GM19099 (cell line): ENCODE data around the gene BLTP3B.

Source experiments
- POLR2A ChIP-seq: IDR thresholded peaks from 3 replicates; pipeline ENCODE4 v1.6.1; 2011; ENCODE audit warnings: low read depth; ENCODE audit not compliant: insufficient read length; ENCODE audit errors: extremely low read depth

Gene BLTP3B, protein sequence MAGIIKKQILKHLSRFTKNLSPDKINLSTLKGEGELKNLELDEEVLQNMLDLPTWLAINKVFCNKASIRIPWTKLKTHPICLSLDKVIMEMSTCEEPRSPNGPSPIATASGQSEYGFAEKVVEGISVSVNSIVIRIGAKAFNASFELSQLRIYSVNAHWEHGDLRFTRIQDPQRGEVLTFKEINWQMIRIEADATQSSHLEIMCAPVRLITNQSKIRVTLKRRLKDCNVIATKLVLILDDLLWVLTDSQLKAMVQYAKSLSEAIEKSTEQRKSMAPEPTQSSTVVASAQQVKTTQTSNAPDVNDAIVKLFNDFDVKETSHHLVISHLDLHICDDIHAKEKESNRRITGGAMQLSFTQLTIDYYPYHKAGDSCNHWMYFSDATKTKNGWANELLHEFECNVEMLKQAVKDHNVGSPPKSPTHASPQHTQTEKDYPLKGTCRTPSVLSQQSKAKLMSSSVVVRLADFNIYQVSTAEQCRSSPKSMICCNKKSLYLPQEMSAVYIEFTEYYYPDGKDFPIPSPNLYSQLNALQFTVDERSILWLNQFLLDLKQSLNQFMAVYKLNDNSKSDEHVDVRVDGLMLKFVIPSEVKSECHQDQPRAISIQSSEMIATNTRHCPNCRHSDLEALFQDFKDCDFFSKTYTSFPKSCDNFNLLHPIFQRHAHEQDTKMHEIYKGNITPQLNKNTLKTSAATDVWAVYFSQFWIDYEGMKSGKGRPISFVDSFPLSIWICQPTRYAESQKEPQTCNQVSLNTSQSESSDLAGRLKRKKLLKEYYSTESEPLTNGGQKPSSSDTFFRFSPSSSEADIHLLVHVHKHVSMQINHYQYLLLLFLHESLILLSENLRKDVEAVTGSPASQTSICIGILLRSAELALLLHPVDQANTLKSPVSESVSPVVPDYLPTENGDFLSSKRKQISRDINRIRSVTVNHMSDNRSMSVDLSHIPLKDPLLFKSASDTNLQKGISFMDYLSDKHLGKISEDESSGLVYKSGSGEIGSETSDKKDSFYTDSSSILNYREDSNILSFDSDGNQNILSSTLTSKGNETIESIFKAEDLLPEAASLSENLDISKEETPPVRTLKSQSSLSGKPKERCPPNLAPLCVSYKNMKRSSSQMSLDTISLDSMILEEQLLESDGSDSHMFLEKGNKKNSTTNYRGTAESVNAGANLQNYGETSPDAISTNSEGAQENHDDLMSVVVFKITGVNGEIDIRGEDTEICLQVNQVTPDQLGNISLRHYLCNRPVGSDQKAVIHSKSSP (N-terminal part only)

DNA sequence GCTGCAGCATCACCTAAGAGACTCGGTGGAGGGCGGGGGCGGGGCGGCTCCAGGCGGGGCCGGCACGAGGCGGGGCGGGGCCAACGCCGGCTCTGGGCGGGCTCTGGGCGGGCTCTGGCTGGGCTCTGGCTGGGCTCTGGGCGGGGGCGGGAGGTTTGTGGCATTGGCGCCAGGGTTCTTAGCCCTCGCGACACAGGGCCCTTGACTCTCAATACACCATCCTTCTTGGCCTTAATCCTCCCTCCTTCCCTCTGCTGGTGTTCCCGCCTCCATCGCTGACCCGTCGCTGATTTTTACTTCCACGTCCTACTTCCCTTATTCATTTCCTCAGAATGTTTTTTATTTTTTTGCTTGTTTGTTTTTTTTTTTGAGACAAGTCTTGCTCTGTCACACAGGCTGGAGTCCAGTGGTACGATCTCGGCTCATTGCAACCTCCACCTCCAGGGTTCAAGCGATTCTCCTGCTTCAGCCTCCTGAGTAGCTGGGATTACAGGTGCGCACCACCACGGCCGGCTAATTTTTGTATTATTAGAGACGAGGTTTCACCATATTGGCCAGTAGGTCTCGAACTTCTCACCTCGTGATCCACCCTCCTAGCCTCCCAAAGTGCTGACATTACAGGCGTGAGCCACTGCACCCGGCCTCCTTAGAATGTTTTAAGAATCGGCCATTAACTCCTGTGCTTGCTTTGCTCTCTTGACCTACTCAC, at the start of gene BLTP3B:
Gene BLTP3B (minus strand): TSS at position 24 of the 709 bp plus-strand sequence. CDS start 239 bp downstream, outside the sequence.
- TF ChIP-seq POLR2A = peak; percentile 60

DNA sequence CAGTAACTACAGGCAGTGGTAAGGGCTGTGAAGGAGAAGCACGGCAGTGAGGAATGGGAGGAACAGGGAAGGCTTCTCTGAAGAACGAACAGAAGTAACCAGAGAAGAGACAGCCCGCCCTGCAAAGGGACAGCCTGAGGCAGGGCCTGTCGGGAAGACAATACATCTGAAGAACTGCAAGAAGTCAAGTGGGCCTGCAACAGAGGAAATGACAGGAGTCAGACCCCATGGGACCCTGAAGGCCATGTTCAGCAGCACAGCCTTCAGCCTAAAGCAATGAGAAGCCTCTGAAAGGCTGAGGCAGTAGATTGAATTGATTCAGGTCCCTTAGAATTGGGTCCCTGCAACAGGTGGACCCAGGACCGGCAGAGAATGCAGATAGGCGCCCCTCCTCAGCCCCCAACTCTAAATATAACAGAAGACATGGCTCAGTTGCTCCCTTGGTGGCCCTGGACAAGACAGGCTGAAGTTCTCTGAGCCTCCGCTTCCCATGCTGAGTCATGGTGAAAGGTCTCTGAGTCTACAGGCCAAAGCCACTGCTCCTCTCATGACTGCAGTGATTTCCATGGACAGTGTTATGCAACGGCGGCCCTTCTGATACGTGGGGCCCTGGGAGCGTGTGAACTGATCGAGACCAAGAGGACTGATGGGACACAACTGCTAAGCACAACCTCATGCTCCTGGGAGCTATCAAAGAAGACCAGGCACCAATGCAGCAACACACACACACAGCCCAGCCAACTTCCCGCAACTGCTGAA, 47.1 kb upstream of the BLTP3B start:
- TF ChIP-seq POLR2A = no peak

DNA sequence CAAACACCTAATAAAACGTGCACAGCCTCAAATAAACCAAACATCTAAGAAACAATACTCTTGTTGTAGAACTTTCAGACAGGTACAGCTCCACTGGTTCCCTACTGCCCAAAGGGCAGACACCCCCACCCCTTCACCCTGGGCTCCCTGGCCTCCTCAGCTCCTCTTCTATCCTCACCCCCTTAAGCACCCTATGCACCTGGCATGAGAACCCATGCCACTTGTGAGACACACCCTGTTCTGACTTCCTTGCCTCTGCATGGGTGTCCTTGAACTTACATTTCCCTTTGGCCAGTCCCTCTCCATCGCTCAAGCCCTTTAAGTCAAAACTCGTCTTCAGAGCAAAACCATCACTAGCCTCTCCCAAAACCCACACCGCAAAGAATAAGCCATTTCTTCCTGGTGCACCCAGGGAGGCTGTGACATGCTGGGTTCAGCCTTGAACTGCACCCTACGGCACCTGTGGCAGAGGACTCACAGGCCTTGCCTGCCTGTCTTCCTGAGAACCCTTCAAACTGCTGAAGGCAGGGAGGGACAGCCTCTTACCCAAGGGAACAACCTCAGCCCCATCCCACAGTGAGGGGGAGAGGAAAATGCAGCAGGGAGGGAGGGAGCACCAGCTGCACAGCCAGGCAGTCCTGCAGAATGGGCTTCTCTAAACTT, 45.3 kb upstream of the BLTP3B start:
- TF ChIP-seq POLR2A = no peak

DNA sequence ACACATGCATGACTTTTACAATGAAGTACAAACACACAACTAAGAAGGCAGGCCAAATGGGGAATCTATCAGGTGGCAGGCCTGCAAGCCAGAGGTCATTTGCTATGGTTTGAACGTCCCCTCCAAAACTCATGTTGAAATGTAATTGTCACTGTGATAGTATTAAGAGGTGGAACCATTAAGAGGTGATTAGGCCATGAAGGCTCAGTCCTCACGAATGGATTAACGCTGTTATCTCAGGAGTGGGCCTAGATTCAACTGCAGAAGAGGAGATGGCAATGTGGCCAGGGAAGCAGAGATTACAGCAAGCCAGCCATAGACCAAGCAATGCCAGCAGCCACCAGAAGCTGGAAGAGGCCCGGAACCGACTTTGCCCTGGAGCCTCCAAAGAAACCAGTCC, 44.4 kb upstream of the BLTP3B start:
- no peak for TF ChIP-seq POLR2A

DNA sequence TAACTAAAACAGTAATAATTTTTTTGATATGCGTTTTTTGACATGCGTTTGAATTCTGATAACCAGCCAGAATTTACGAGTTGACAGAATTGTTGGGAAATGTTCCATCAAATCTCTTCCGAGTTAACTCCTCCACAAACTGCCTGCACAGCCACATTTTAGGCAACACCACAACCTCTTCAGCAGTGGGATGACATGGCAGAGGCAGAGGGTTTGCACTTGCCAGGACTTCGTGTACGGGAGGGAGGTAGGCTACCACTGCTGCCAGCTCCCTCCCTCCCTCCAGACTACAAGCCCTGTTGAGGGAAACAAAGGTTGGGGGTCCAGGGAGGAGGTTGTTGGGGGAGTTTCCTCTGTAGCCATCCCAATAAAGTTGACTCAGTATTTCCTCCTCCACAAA, 43.4 kb upstream of the BLTP3B start:
- no peak for TF ChIP-seq POLR2A

DNA sequence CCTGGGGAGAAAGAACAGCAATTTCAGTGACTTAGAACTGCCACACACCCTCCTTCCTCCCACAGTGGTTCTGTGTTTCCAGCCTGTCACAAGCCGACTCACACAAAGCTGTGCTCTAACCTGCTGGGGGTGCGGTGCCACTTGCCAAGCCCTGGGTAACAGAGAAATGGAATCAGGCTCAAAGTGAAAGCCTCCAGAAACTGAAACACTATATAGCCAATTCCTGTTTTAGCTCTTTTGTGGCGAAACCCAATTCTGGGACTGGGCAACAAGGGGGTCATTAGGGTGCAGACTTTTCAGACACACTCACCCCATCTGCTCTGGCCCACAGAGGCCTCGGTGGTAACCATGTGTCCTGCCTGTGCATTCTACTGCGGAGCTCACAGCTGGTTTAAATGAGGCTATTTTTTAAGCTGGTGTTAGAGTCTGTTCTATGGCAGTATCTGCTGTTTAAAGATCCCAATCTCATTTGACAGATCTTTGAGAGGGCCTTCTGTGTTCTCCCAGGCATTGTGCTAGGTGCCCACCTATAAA, 42.8 kb upstream of the BLTP3B start:
- no peak for TF ChIP-seq POLR2A

DNA sequence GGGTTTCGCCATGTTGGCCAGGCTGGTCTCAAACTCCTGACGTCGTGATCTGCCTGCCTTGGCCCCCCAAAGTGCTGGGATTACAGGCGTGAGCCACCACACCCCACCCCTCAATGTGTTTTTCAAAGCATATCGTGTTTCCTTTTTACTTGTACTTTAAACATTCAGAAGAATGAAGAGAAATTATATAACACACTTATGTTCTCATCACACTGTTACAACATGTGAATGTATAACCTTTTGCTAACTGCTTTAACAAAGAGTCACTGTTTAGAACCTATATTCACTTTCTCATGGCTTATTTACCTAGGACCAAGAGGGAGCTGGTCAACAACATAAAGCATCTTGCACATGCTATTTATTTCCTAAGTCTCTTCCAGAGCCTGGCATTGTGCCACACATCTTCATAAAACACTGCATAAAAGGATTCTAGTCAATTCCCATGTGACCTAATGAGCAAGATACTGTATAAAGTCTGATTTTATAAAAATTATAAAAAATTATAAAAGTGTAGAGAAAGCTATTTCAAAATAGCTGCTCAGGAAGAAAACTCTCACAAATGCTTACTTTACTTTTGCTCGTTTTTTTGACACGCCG, 42.0 kb upstream of the BLTP3B start:
- no peak for TF ChIP-seq POLR2A

DNA sequence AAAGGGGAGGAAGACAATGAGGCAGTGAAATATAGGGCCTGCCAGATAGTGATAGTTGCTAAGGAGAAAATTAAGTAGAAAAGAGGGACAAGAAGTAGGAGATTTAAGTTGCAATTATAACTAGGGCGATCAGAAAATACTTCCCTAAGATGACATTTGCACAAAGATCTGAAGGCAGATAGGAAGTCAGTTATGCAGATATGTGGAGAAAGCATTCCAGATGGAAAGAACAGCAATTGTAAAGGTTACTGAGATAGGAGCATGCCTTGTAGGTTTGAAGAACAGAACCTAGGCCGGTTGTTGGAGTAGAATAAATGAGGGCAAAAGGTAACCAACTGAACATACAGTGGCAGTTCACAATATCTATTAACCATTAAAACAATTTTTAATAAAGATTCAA, 36.6 kb upstream of the BLTP3B start:
- TF ChIP-seq POLR2A = no peak

DNA sequence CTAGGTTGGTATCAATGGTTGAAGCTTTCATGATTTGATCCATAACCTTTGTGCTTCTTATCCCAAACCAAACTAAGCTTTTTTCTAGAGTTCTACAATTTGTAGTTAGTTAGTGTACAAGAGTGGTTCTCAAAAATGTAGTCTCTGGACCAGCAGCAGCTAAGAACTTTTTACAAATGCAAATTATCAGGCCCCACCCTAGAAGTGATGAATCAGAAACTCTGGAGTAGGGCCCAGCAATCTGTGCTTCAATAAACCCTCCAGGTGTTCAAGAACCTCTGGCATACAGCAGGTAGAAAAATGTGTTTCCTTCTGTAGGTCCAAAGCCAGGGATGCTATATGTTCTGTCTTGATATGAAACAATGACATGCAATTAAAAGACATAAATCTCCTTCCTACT, 31.8 kb upstream of the BLTP3B start:
- no peak for TF ChIP-seq POLR2A

DNA sequence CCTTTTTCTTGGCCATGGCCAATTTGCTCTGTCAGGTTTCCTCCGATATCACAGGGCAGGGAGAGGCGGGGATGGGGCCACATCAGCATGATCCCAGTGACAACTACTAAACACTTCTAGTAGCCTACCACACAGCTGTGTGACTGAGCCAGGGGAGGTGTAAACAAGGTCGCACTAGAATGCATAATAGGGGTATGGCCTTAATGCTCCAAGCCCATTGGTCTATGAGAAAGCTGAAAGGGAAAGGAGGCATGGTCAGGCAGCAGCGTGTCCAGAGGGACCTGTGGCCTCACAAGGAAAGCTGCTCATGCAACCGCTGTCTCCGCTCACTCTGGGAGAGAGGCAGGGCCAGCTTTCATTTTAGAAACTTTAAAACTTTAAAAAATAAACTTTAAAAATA, 30.4 kb upstream of the BLTP3B start:
- TF ChIP-seq POLR2A = no peak

DNA sequence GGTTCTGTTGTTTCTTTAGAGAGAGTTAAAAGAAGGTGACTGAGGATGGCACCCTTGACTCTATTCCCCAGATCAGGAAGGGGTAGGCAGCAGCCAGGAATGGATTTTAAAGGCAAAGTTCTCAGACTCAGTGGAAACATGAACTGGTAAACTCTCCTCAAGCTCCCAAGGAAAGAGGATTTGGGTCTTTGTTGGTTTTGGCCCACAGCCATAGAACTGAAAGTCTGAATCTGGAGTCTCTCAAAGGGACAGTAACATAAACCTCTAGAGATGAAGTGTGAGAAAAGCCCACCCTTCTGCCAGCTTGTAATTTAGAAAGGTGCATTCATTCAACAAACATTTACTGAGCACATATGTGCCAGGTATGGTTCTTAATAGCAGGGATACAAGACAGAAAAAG, 28.6 kb upstream of the BLTP3B start:
- no peak for TF ChIP-seq POLR2A

DNA sequence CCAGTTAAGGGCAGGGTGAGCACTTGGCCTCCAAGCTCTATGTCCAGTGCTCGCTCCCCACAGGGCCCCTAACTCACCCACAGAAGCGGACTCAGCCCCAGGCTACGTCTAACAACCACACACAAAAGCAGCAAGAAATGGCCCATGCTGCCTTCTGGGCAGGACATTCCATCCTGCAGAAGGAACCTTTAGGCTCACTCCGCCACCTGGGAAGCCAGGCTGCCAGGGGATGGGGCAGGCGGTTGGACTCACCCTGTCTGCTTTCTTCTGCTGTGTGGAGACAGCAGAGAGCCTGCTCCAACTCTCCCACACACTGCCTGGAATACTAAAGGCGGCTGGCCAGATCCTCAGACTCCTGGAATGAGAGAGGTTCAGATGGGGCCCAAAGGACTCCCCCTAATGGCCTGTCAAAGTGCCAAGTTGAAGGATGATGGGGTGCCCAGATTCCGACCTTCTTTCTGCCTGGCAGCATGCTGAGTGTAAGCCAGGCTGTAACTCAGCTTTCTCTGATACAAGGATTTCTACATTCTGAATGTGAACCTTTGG, 27.7 kb upstream of the BLTP3B start:
- no peak for TF ChIP-seq POLR2A
